ENCODE data around the gene PSD2.

- TF ChIP-seq CTCF (conservative IDR thresholded peaks at IDR 0.05; ENCODE audit: low read depth, low read length) (no peak), EZH2 (IDR thresholded peaks at IDR 0.05; ENCODE audit: low read length, unreplicated experiment) (no peak), EZH2phosphoT487 (IDR thresholded peaks at IDR 0.05; ENCODE audit: borderline replicate concordance, low read length) (no peak)
Measured at GRCh38 chr5:139862313-139862712, 66.7 kb downstream of the PSD2 start.
